ENCODE results near the gene FASTKD1. TPM values are rescaled to one million over a fixed set of nuclear protein-coding genes. Genes with fewer than 3 reads are reported as not detected.
"Not testable (repeated sequence)": the region's sequence is repeated elsewhere in the genome, so short reads cannot be mapped to it uniquely, and the experiment has no call there.

FASTKD1 gene
- total and polyA plus RNA-seq, 10 of the 15 experiments (the other 5 are each of a cell fraction or from before 2014, with no cell fraction given), result 45.6 to 76.1 (median 63.4) TPM

- TF ChIP-seq NKRF (conservative IDR thresholded peaks at IDR 0.05), result no peak
- TF ChIP-seq HSF1 (IDR thresholded peaks at IDR 0.05; ENCODE audit: low read depth, low read length), result no peak
Measured at GRCh38 chr2:169620509-169620908, 46.8 kb upstream of the FASTKD1 start (continued).

- TF ChIP-seq ZNF274 (IDR thresholded peaks at IDR 0.05; ENCODE audit: insufficient read depth, insufficient read length) (no peak), CBX5 (IDR thresholded peaks at IDR 0.05; ENCODE audit: low read depth) (no peak), NFYA (IDR thresholded peaks at IDR 0.05; ENCODE audit: borderline replicate concordance, low read depth, low read length) (no peak), SREBF1 (IDR thresholded peaks at IDR 0.05; ENCODE audit: low read length) (no peak)
- ChIA-PET POLR2A (no interaction called here), CTCF (no interaction called here), SMC1A (ENCODE audit: uncharacterized antibody, unreplicated experiment) (no interaction called here), RAD21 (ENCODE audit: unreplicated experiment) (no interaction called here)
- in situ Hi-C loops (cut with MboI), result no loop called here
- no peak for ATAC-seq
- H3K79me2 ChIP-seq (ENCODE audit: control insufficient read depth, insufficient read depth, low read length), result no peaks in the 10 kb centered on the region; the same call in 1 of the 2 replicates
- no peak for FAIRE-seq
- H3K9me3 ChIP-seq (replicated peaks; ENCODE audit: control insufficient read depth, insufficient read depth, low read length), result peaks cover 5% of the 10 kb centered on the region; the same call in 2 of the 3 replicates
- H3K9ac ChIP-seq (ENCODE audit: control insufficient read depth, insufficient read depth, low read length), result no peak overlapping the region
- no peak overlapping the region for H3K27ac ChIP-seq (ENCODE audit: control insufficient read depth, insufficient read depth)
- intact Hi-C loops (cut with micrococcal nuclease; ENCODE audit: unreplicated experiment), result no loop called here
- no peaks in the 10 kb centered on the region for H4K20me1 ChIP-seq (ENCODE audit: control insufficient read depth, insufficient read depth)
- no peak for DNase-seq (ENCODE audit: low read depth, low spot score)
- H3K36me3 ChIP-seq (ENCODE audit: control insufficient read depth in 2 of 2, insufficient read depth in 2 of 2, low read length in 1 of 2), result peaks cover 4 to 20% of the 10 kb centered on the region in 2 experiments
- no peaks in the 10 kb centered on the region for H3K4me1 ChIP-seq (ENCODE audit: control insufficient read depth, insufficient read depth, low read length)
- no peak overlapping the region for H2AFZ ChIP-seq (ENCODE audit: control insufficient read depth, low read depth, low read length)
- no peaks in the 10 kb centered on the region for H3K27me3 ChIP-seq (replicated peaks in 1 of 2; ENCODE audit: control insufficient read depth in 2 of 2, insufficient read depth in 2 of 2, low read length in 1 of 2)
- H3K4me3 ChIP-seq, result no peak overlapping the region
- no peak overlapping the region for H3K4me2 ChIP-seq (ENCODE audit: control insufficient read depth, insufficient read depth)
- WGBS (ENCODE audit: insufficient coverage, insufficient replicate concordance, low lambda C conversion rate, missing lambda C conversion rate), result 65% methylated on average over 3 of the region's 3 CpGs
- no TSS peak for BruUV-seq (replicated peaks)
Measured at GRCh38 chr2:169619946-169620345, 46.3 kb upstream of the FASTKD1 start.

- H3K4me1 ChIP-seq (ENCODE audit: control insufficient read depth, insufficient read depth, low read length); SMC1A ChIA-PET (ENCODE audit: uncharacterized antibody, unreplicated experiment); H3K9me3 ChIP-seq (replicated peaks; ENCODE audit: control insufficient read depth, insufficient read depth, low read length); H3K27ac ChIP-seq (ENCODE audit: control insufficient read depth, insufficient read depth); H3K79me2 ChIP-seq (ENCODE audit: control insufficient read depth, insufficient read depth, low read length); H3K4me2 ChIP-seq (ENCODE audit: control insufficient read depth, insufficient read depth); BruUV-seq (replicated peaks); in situ Hi-C loops (cut with MboI); H2AFZ ChIP-seq (ENCODE audit: control insufficient read depth, low read depth, low read length); ATAC-seq; H3K9ac ChIP-seq (ENCODE audit: control insufficient read depth, insufficient read depth, low read length); intact Hi-C loops (cut with micrococcal nuclease; ENCODE audit: unreplicated experiment); POLR2A ChIA-PET; CTCF ChIA-PET; DNase-seq (ENCODE audit: low read depth, low spot score); RAD21 ChIA-PET (ENCODE audit: unreplicated experiment); FAIRE-seq; H3K27me3 ChIP-seq (replicated peaks in 1 of 2; ENCODE audit: control insufficient read depth in 2 of 2, insufficient read depth in 2 of 2, low read length in 1 of 2); H3K4me3 ChIP-seq; H4K20me1 ChIP-seq (ENCODE audit: control insufficient read depth, insufficient read depth): not testable (repeated sequence)
- WGBS (ENCODE audit: insufficient coverage, insufficient replicate concordance, low lambda C conversion rate, missing lambda C conversion rate), result 100% methylated on average over 1 of the region's 1 CpG
- peaks cover 2 to 37% of the 10 kb centered on the region in 2 experiments for H3K36me3 ChIP-seq (ENCODE audit: control insufficient read depth in 2 of 2, insufficient read depth in 2 of 2, low read length in 1 of 2)
Measured at GRCh38 chr2:169615982-169616381, 42.3 kb upstream of the FASTKD1 start.

All from GM12878 (cell line).